GM23338 (cell line): ENCODE data around the gene IMMP2L. TPM values are rescaled to one million over a fixed set of nuclear protein-coding genes. Genes with fewer than 3 reads are reported as not detected.

Source experiments
- ATAC-seq: fragments of 200-7000 bp; cut with Tn5 transposase; 3 replicates; pipeline ENCODE4 v1.9.1; 2020
- DNase-seq: peaks from one replicate; pipeline ENCODE4 v3.0.0-alpha.2; 2015; ENCODE audit warnings: low spot score
- H2AFZ ChIP-seq: fragments of 200-600 bp; sonication (generic); 2 replicates; pipeline ENCODE4 v1.8.0; 2016; ENCODE audit warnings: antibody characterized with exemption, mild to moderate bottlenecking, moderate library complexity
- H3F3A ChIP-seq: fragments of 200-600 bp; sonication (generic); replicated peaks from 2 replicates; pipeline ENCODE4 v1.8.0; 2017; ENCODE audit warnings: antibody characterized with exemption, mixed run types, low read depth
- H3K27ac ChIP-seq: fragments of 200-600 bp; sonication (generic); 2 replicates; pipeline ENCODE4 v1.6.1; 2016; ENCODE audit warnings: low read depth
- H3K27me3 ChIP-seq: fragments of 200-600 bp; sonication (generic); 2 replicates; pipeline ENCODE4 v1.8.0; 2016; ENCODE audit warnings: mild to moderate bottlenecking, mixed run types, moderate library complexity; ENCODE audit not compliant: insufficient read depth
- H3K36me3 ChIP-seq: fragments of 200-600 bp; sonication (generic); 2 replicates; pipeline ENCODE4 v1.8.0; 2016; ENCODE audit warnings: mild to moderate bottlenecking; ENCODE audit not compliant: insufficient read depth
- H3K4me1 ChIP-seq: fragments of 200-600 bp; sonication (generic); 2 replicates; pipeline ENCODE4 v1.8.0; 2016; ENCODE audit warnings: mild to moderate bottlenecking, moderate library complexity; ENCODE audit not compliant: insufficient read depth
- H3K4me2 ChIP-seq: fragments of 200-600 bp; sonication (generic); 2 replicates; pipeline ENCODE4 v1.7.1; 2017; ENCODE audit warnings: mixed run types
- H3K4me3 ChIP-seq: fragments of 200-600 bp; sonication (generic); 2 replicates; pipeline ENCODE4 v1.6.1; 2016; ENCODE audit warnings: mixed run types
- H3K79me2 ChIP-seq: fragments of 200-600 bp; sonication (generic); replicated peaks from 2 replicates; pipeline ENCODE4 v1.8.0; 2017; ENCODE audit warnings: mild to moderate bottlenecking; ENCODE audit not compliant: insufficient read depth
- H3K9me2 ChIP-seq: fragments of 200-600 bp; sonication (generic); 2 replicates; pipeline ENCODE4 v1.8.0; 2017; ENCODE audit not compliant: insufficient read depth
- H4K20me1 ChIP-seq: fragments of 200-600 bp; sonication (generic); replicated peaks from 2 replicates; pipeline ENCODE4 v1.8.0; 2017; ENCODE audit warnings: mild to moderate bottlenecking; ENCODE audit not compliant: insufficient read depth
- H3K27ac Mint-ChIP-seq: 2 replicates; pipeline ENCODE4 v1.8.0; 2020; ENCODE audit warnings: inconsistent platforms, mild to moderate bottlenecking, moderate library complexity, mixed read lengths
- H3K27me3 Mint-ChIP-seq: 3 replicates; pipeline ENCODE4 v1.8.0; 2022; ENCODE audit warnings: low read depth, mild to moderate bottlenecking, moderate library complexity, mixed read lengths, inconsistent platforms; ENCODE audit not compliant: insufficient read depth, poor library complexity
- H3K36me3 Mint-ChIP-seq: 3 replicates; pipeline ENCODE4 v1.8.0; 2021; ENCODE audit warnings: low read depth, mild to moderate bottlenecking, inconsistent platforms, moderate library complexity, mixed read lengths
- H3K4me1 Mint-ChIP-seq: 3 replicates; pipeline ENCODE4 v1.8.0; 2020; ENCODE audit warnings: mild to moderate bottlenecking, inconsistent platforms, mixed read lengths
- H3K4me3 Mint-ChIP-seq: 3 replicates; pipeline ENCODE4 v1.8.0; 2021; ENCODE audit warnings: moderate library complexity, mild to moderate bottlenecking, inconsistent platforms, mixed read lengths
- H3K9me3 Mint-ChIP-seq: 3 replicates; pipeline ENCODE4 v1.8.0; 2020; ENCODE audit warnings: moderate library complexity, mild to moderate bottlenecking, inconsistent platforms, mixed read lengths
- CTCF ChIP-seq, 2 experiments: fragments of 200-600 bp in 1 of 2; sonication (generic) in 1 of 2; conservative IDR thresholded peaks; 2 replicates each; pipeline versions ENCODE4 v1.5.1 to v1.6.1; 2016 to 2017; ENCODE audit warnings: antibody characterized with exemption in 2 of 2, low read depth in 2 of 2, mild to moderate bottlenecking in 2 of 2, moderate library complexity in 1 of 2
- JUNB ChIP-seq: IDR thresholded peaks from one replicate; pipeline ENCODE4 v1.6.1; 2016; ENCODE audit warnings: antibody characterized with exemption; ENCODE audit not compliant: unreplicated experiment
- NANOG ChIP-seq: IDR thresholded peaks from 2 replicates; pipeline ENCODE4 v1.6.1; 2016; ENCODE audit warnings: antibody characterized with exemption, borderline replicate concordance
- REST ChIP-seq: IDR thresholded peaks from one replicate; pipeline ENCODE4 v1.6.1; 2018; ENCODE audit warnings: antibody characterized with exemption; ENCODE audit not compliant: unreplicated experiment
- ZNF114 ChIP-seq: fragments of 250-450 bp; sonication (Bioruptor Pico); IDR thresholded peaks from 2 replicates; pipeline ENCODE4 v1.5.0; 2020; ENCODE audit warnings: mild to moderate bottlenecking, moderate library complexity
- ZNF462 ChIP-seq: fragments of 250-450 bp; sonication (Bioruptor Pico); IDR thresholded peaks from 2 replicates; pipeline ENCODE4 v1.5.0; 2020; ENCODE audit warnings: mild to moderate bottlenecking, moderate library complexity
- polyA plus RNA-seq: library from polyadenylated mRNA; unstranded; fragments of >200 nt; fragmentation: Nextera tagmentation; extraction: Ambion mirVana; gene quantifications from 2 replicates; pipeline ENCODE4 v1.2.1, GENCODE V29; 2016
- total RNA-seq: library from RNA; depleted of rRNA; stranded (reverse); fragments of >200 nt; shearing (Covaris generic); gene quantifications from 2 replicates; pipeline ENCODE4 v1.2.3, GENCODE V29; 2014

IMMP2L gene
- total and polyA plus RNA-seq, 2 experiments from 2014 or later = 7.3 to 14.0 TPM

GRCh38 chr7:111174510-111174909, 387.8 kb downstream of the IMMP2L start:
- H2AFZ ChIP-seq = no peak overlapping the region
- ATAC-seq (no peak), DNase-seq (no peak)
- no peak overlapping the region for H3K4me2 ChIP-seq
- H3F3A ChIP-seq = no peaks in the 10 kb centered on the region
- H3K79me2 ChIP-seq = no peaks in the 10 kb centered on the region
- H4K20me1 ChIP-seq = no peaks in the 10 kb centered on the region
- no peak overlapping the region for H3K4me3 Mint-ChIP-seq
- H3K4me1 Mint-ChIP-seq = no peaks in the 10 kb centered on the region
- no peaks in the 10 kb centered on the region for H3K27me3 ChIP-seq
- H3K27ac ChIP-seq = no peak overlapping the region
- H3K4me3 ChIP-seq = no peak overlapping the region
- peaks cover 4% of the 10 kb centered on the region; the same call in 1 of the 2 replicates for H3K4me1 ChIP-seq
- no peaks in the 10 kb centered on the region for H3K36me3 Mint-ChIP-seq
- no peak for TF ChIP-seq JUNB
- TF ChIP-seq ZNF462 (CRISPR knock-in tag) = no peak
- no peak for TF ChIP-seq NANOG
- no peak for TF ChIP-seq ZNF114 (CRISPR knock-in tag)
- TF ChIP-seq REST = no peak
- TF ChIP-seq CTCF (conservative IDR thresholded peaks at IDR 0.05; ENCODE audit: low read depth in 2 of 2) = no peak
- no peaks in the 10 kb centered on the region for H3K9me2 ChIP-seq
- no peak overlapping the region for H3K27ac Mint-ChIP-seq
- no peaks in the 10 kb centered on the region for H3K36me3 ChIP-seq
- no peaks in the 10 kb centered on the region for H3K27me3 Mint-ChIP-seq
- H3K9me3 Mint-ChIP-seq = no peaks in the 10 kb centered on the region
